TTC549 (cell line): ENCODE data around the gene TBC1D5.

Experiments used
- FAIRE-seq: peaks from 2 replicates; lab custom pipeline; 2012; peaks lifted over from hg19 to GRCh38; lab: Jason Lieb, UNC

The TBC1D5 gene

DNA sequence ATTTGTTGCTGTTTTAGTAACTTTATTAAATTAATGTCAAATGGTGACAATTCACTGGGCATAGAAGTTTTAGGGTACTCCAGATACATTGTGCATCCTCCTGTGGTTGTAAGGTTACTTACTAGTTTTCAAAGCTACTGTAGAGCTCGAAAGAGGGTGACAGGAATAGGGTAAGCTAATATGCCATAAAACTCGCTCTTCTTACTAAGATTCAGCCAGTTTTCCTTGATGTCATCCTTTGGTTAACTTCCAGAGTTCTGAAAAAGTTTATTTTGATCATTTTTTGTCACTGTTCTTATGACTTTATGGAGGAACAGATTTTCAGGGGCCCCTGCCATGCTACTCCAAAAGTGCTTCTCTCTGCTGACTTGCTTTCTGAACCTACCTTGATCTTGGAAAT, 522.8 kb downstream of the TBC1D5 start:
- no peak for FAIRE-seq

GRCh38 chr3:17218587-17218986, 523.8 kb downstream of the TBC1D5 start:
- FAIRE-seq: no peak

DNA sequence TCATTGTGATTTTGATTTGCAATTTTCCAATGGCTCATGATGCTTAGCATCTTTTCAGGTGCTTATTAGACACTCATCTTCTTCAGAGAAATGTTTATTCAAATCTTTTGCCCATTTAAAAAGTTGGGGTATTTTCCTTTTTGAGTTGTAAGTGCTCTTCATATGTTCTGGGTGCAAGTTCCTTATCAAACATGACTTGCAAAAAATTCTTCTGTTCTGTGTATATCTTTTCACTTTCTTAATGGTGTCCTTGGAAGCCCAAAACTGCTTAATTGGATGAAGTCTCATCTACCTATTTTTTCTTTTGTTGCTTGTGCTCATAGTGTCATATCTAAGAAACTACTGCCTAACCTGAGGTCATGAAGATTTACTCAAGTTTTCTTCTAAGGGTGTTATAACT, 524.8 kb downstream of the TBC1D5 start:
- no peak for FAIRE-seq

DNA sequence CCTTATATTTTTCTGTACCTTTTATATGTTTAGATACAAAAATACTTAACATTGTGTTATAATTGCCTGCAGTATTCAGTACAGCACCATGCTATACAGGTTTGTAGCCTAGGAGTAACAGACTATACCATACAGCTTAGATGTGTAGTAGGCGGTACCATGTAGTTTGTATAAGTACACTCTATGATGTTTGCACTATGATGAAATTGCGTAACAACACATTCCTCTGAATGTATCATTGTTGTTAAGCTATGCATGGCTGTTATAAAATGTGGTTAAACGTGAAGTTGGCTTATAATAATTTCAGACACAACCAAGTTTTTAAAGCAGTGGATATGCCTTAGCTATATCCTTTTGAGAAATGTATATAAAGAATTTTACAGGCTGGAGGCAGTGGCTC, 529.3 kb downstream of the TBC1D5 start:
- no peak for FAIRE-seq

- no peak for FAIRE-seq
These were observed 534.5 kb downstream of the TBC1D5 start for GRCh38 chr3:17207979-17208378.

DNA sequence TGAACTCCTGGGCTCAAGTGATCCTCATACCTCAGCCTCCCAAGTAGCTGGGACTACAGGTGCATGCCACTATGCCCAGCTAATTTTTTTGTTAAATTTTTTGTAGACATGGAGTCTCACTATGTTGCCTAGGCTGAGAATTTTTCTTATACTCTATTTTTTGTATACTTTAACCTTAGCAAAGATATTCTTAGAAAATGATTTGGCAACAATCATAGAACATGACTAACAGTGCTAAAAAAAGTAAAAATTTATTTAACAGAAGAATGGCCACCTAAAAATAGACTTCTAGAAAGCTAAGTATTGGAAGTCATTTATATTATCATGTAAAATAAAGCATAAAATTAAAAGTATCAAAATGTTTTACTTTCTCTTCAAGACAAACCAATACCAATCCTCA, 535.4 kb downstream of the TBC1D5 start:
- no peak for FAIRE-seq

DNA sequence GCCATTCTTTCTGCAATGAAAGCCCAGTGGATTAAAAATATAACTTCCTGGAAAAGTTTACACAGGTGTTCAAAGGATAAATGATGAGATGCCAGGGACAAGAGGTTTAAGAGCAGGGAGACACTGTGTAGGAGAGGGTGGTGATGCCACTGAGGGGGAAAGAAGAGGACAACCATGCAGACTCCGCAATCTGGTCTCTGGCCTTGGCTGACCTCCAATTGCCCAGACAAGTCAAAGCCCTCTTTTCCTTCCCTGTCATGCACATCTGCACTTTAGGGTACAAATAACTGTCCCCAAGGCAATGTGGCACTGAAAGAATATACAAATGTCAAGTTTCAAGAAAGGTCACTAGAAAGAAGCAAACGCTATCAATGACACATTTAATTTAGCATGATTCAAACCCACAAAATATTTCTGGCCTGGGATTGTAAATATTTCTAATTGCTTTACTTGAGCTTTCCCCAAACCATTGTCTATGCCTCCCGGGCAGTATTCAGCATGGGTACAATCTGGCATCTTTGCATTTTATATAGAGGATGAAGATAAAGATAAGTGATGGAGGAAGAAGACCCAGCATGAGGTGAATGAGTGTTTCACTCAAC, 538.3 kb downstream of the TBC1D5 start:
- FAIRE-seq: no peak

DNA sequence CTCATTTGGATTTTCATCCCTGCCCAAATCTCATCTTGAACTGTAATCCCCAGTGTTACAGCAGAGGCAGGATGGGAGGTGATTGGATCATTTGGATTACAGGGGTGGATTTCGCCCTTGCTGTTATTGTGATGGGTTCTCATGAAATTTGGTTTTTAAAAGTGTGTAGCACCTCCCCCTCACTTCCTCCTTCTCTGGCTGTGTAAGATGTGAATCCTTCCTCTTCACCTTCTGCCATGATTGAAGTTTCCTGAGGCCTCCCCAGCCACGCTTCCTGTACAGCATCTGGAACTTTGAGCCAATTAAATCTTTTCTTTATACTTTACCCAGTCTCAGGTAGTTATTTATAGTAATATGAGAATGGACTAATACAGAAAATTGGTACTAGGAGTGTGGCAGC, 540.9 kb downstream of the TBC1D5 start:
- no peak for FAIRE-seq

DNA sequence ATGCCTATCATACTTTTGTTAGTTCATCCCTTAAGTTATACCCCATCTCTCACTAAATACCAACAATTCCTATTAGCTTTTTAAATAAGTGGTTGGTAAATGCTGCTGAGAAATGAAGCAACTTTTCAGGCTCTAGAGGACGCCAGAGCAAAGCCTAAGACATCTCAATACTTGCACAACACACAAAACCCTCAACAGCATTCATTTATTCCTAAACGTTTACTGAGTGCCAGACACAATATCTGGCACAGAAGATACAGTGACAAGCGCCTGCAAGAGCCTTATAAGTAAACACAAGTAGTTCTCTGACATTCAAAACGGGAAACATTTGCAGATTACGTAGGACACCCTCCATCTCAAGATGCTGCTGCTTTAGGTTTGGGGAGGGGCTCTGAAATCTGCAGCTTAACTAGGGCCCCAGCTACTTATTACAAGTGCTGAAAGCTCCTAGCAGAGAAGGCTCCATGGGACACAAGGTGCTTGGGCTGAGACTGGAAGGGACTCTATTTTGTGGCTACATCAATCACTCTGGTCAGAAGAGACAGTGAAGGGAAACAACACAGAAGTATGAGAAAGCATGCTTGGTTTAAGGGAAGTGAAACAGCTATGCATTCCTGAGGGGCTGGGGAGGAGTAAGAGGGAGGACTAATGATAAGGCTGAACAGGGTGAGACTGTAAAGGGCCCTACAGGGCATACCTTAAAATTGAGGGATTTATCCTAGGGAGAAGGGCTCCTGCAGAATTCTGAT, 546.4 kb downstream of the TBC1D5 start:
- no peak for FAIRE-seq

DNA sequence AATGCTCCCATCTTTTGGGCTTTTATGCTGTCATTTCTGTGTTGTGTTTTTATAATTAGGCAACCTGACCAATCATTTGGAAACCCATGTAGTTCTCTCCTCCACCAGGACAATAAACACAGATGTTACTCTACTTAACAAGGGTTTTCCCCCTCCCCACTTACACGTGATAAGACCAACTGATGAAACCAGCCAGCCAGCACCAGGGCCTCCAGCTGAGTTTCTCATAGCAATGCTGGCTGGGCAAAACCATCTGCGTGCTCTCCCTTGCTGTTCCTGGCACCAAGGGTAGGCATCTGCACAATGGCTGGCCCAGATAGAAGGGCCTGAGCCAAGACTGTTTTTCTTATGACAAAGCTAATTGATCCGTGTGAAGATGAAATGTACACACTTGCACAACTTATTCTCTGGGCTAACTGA, 547.2 kb downstream of the TBC1D5 start:
- FAIRE-seq: no peak

DNA sequence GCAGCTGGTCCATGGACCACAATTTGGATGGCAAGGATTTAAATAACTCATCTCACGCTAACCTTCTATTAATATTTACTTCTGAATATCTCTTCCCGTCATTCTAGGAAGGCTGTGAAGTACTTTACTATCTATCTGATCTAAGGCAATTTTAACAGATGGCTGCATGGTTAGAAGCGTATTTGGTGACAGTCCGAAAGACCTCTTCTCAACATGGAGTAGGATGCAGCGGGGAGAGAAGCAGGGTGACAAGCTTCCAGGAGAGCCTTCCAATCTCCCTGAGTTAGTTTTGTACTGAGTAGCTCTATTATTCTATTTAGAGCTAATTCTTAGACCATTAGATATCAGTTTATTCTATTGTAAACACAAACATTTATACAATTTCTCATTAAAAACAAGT, 548.3 kb downstream of the TBC1D5 start:
- no peak for FAIRE-seq

- no peak for FAIRE-seq
These were observed 549.4 kb downstream of the TBC1D5 start for GRCh38 chr3:17192995-17193394.

GRCh38 chr3:17190353-17191078, 551.9 kb downstream of the TBC1D5 start:
- no peak for FAIRE-seq

DNA sequence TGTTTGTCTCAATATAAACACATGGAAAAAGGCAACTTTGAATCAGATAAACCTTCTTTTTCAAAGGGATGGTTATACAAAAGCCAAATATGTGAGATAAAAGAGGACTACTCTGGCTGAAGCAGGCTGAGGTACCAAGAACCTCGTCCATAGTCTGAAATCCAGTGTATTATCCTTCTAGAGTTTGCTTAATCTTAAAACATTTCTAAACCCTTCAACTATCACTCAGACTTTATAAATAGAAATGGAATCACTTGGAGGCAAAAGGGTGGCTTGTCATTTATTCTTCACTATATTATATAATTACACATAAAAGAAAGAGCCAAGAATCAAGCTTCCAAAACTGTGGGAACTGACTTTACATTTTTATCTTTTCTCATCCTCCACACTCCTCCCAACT, 554.1 kb downstream of the TBC1D5 start:
- no peak for FAIRE-seq

DNA sequence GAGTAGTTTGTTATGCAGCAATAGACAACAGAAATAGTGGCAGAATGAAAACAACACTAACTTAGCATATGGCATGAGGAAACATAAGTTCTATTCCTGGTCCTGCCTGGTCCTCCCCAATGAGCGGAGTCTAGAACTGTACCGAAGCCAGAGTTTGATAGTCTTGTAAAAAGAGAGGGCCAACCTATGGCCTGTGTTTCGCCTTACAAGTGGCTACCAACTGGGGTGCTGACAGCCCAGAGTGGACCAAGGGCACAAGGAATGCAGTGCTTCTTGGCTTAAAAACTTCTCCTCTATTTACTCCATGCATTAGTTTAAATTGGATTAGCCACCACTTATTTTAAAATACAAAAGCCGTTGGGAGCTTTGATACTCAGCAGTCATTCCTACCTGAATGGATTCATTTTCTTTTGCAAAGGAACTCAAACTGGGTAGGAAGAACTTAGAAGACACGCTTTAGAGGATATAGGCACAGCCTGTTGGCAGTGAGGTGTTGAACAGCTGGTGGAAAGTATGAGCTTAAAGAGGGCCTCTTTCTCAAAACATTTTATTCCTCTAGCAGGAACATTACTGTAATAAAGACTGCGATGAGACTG, 554.7 kb downstream of the TBC1D5 start:
- FAIRE-seq: no peak

DNA sequence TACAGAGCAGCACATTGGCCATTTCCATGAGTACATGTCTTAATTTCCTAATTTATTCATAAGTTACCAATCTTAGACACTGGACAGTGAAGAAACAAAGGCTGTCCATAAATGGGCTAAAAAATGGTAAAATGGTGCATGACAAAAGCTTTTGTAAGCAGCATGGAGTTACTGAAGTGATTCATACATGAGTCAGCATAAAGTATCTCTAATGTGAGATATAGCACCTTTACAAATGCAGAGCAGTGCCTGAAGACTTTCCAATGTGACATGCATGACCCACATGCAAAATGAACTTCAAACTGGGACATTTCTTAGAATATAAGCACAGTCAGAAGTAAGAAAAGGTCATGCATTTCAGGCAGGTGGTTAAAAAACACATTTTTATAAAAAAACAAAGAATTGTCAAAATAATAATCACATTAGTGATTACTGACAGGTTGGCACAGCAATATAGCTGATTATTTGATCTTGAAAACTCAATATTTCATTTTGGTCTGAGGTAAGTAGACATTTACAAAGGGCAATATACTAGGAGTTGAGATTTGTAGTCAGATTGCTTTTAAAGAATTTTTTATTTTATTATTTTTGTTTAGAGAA, 558.4 kb downstream of the TBC1D5 start:
- no peak for FAIRE-seq

DNA sequence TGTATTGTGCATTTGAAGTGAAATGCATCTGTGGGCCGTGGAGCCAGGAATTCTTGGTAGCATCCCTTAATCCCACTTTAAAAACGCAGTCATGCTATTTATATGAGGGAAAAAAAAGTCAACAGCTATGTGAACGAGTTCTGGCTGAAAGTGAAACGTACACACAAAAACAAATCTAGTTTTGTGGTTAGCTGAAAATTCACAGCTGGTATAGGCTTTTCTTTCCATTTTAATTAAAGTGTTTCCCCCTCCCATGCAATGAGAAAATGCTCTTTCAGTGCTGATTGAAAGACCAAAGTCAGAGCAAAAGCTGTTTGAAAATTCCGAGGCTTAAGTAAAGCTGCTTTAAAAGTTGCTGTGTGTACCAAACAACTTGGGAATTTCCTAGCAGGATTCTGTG, 560.3 kb downstream of the TBC1D5 start:
- FAIRE-seq: no peak

DNA sequence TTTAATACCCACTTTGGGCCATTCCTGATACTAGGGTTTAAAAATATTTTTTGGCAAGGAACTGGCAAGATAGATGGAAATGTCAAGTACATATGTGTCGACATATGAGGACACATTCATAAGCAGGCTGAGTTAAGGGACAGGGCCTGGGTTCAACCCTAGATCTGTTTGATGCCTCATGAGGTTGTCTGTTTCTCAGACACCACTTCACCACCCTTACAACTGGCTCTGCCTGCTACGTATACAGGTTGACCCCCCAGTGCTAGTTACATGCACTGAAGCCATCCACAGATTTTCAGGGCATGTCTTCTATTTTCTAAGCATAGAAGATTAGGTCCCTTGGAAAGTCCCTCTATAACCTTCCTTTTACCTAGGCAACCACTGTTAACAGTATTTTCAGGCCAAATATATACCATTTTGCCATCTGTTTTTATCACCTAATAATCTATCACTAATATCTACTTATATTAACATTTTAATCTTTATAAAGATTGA, 561.0 kb downstream of the TBC1D5 start:
- no peak for FAIRE-seq

DNA sequence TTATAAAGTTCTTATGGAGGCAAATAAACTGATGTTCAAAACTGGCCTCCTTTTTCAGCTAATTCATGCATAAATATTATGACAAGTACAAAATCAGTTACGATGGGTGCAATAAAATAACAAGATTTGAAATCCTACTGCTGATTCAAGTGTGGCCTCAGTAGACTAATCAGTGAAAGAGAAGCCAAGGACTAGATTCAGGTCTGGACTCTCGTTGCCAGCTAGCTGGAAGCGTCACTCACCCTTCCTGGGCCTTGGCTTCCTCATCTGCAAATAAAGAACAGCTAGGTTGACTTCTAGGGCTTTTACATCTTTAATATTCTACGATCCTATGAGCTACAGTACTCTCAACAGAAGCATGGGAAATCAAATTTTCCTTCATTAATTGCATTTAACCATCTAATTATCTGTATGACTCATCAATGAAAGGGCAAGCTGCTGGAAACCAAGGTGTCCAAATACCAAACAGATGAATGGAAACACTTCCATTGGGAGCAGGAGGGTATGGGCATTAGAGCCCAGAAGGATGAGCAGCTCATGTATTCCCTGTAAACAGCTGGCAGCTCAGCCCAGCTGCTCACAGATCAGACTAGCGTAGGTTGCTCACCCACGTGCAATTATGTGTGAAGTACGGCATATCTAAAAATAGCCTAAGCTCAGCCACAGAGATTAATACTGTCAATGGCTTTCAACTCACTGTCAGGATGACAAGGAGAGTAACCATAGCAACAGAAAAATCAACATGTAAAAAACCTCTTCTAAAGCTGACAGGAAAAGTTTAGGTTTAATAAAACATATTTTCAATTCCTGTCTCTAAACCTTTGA, 562.8 kb downstream of the TBC1D5 start:
- no peak for FAIRE-seq

- no peak for FAIRE-seq
These were observed 565.7 kb downstream of the TBC1D5 start for GRCh38 chr3:17176757-17177156.

DNA sequence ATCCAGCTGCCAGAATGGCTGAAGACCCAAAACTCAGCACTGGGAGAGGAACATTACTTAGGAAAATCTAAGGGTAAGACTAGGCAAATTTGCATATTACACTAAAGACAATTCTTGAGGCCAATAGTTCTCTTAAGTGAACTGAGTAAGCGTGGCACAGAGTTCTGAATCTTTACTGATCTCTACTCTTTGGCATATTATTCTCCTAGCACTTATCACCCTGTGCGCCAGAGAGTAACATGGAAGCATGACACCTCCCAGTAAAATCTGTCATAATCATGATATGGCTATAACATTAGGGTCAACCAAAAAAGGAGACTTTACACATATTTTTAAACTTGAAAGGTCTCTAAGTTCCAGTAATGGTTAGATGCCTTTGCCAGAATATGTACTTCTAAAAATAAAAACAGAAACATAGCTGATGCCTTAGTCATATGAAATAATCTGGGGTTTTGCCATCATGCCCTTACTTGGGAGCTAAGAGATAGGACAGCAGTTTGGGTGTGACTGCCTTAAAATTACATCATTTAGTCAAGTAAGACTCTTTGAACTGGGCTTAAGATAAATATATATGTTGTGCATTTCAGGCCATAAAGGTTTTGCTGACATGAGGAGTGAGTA, 567.1 kb downstream of the TBC1D5 start:
- FAIRE-seq: no peak
